ENCODE measurements around the gene CD226. TPM values are rescaled to one million over a fixed set of nuclear protein-coding genes. Genes with fewer than 3 reads are reported as not detected.
A peak's percentile ranks its signal among the peaks of the same experiment; 100 is the strongest.
"Not testable (repeated sequence)": the region's sequence is repeated elsewhere in the genome, so short reads cannot be mapped to it uniquely, and the experiment has no call there.

Gene CD226
- total and polyA plus RNA-seq, 4 experiments from 2014 or later, result 67.2 to 95.7 (median 83.9) TPM

DNA sequence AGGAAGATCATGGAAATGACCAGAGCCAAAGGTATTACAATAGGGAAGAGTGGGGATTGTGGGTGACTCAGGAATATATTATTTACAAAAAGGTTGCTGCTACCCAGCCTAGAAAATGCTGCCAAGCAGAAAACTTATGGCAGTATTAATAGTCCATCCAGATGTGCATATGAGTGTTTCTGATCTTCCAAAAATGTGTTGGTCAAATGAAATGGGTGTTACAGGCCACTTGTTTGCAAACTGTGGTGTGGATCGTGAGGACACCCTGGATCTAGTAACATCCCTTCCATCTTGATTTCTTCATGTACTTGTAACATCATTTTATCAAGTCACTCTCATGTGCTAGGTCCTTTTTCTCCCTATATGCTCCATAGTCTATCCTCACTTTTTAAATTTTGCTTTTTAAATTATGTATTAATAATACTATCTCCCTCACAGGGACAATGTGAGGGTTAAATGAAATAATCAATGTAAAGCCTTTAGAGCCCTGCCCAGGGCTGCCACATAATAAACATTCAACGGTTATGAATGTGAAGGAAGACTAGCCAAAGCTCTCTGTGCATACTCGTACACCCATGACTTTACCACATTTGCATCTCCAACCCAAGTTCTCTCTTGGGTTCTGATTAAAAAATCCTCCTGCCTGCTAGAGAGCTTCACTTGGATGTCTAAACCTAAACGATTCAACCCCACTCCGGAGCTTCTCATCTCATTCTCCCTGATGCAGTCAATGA is 18.5 kb downstream of the CD226 start:
- H3K36me3 Mint-ChIP-seq, result peaks cover 56 to 59% of the 10 kb centered on the region in 2 donors
- H3K4me3 Mint-ChIP-seq, result peak overlapping the region in 2 of 8 donors; percentile 30 to 36
- H3K27ac ChIP-seq (ENCODE audit: low read depth, low read length), result no peak overlapping the region
- H3K4me1 ChIP-seq (ENCODE audit: insufficient read depth, low read length), result peaks cover 59% of the 10 kb centered on the region
- CTCF ChIA-PET (ENCODE audit: partially characterized antibody), result interaction anchor here (1.8 to 2.7 kb wide), 2 partner anchors 11 to 30 kb away, joined by 4 to 10 read pairs; no protein-coding TSS in a partner anchor
- intact Hi-C loops (cut with micrococcal nuclease), result no loop called here
- peak overlapping the region in 4 of 7 donors; percentile 13 to 24 (median 16) for H3K27ac Mint-ChIP-seq
- no peaks in the 10 kb centered on the region for H3K9me3 Mint-ChIP-seq
- H3K4me3 ChIP-seq (ENCODE audit: low read length in 2 of 2), result no peak overlapping the region
- POLR2A ChIA-PET (ENCODE audit: partially characterized antibody), result interaction anchor here (1.3 kb wide), 1 partner anchor 31 kb away, joined by 4 read pairs; no protein-coding TSS in a partner anchor
- no peak for DNase-seq
- H3K4me1 Mint-ChIP-seq, result peaks cover 42 to 64% (median 54%) of the 10 kb centered on the region in 4 donors
- H3K27me3 Mint-ChIP-seq, result no peaks in the 10 kb centered on the region
- no peaks in the 10 kb centered on the region for H3K9me3 ChIP-seq (ENCODE audit: control insufficient read depth in 1 of 2, low read length in 2 of 2)
- H3K27me3 ChIP-seq (ENCODE audit: insufficient read depth, low read length), result no peaks in the 10 kb centered on the region
- H3K36me3 ChIP-seq (ENCODE audit: insufficient read depth, low read length), result peaks cover 10% of the 10 kb centered on the region

DNA sequence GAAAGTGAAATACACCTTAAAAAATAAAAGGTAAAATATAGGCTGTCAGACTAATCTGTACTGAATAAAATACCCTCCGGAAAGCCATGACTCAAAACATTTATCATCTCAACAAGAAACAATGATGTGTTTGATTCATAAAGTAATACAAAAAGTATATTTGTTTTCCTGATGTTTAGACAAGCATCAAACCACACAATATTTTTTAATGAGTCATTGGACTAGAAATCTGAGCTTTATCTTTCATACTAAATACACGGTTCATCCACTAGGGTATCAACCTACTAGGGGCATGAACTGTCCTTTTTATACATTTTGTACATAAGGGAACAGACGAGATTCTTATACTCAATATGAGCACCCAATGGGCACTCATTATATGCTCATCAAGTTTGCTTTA is 31.3 kb downstream of the CD226 start:
- CTCF ChIA-PET (ENCODE audit: partially characterized antibody), result interaction anchor here (0.7 to 3.6 kb wide), 3 partner anchors 11 to 18 kb away, joined by 3 to 10 read pairs (median 4); no protein-coding TSS in a partner anchor
- peaks cover 0 to 2% (median 0%) of the 10 kb centered on the region in 8 donors for H3K9me3 Mint-ChIP-seq
- Histone ChIP-seq H3K27ac (ENCODE audit: low read depth, low read length) (no peak overlapping the region), H3K4me1 (ENCODE audit: insufficient read depth, low read length) (peaks cover 63% of the 10 kb centered on the region), H3K4me3 (ENCODE audit: low read length in 2 of 2) (no peak overlapping the region), H3K27me3 (ENCODE audit: insufficient read depth, low read length) (no peaks in the 10 kb centered on the region), H3K36me3 (ENCODE audit: insufficient read depth, low read length) (peaks cover 2% of the 10 kb centered on the region), H3K9me3 (ENCODE audit: control insufficient read depth in 1 of 2, low read length in 2 of 2) (no peaks in the 10 kb centered on the region)
- peaks cover 55 to 91% (median 73%) of the 10 kb centered on the region in 4 donors for H3K4me1 Mint-ChIP-seq
- POLR2A ChIA-PET (ENCODE audit: partially characterized antibody), result interaction anchor here (0.7 to 2.9 kb wide), 6 partner anchors 17 to 52 kb away, joined by 3 to 13 read pairs (median 5); no protein-coding TSS in a partner anchor
- peaks cover 44 to 65% of the 10 kb centered on the region in 2 donors for H3K36me3 Mint-ChIP-seq
- DNase-seq, result no peak
- intact Hi-C loops (cut with micrococcal nuclease), result loop anchor here (10.0 kb wide), 1 partner anchor 1202 kb away; the partner anchor contains the start of gene TMX3
- H3K27me3 Mint-ChIP-seq, result no peaks in the 10 kb centered on the region
- peak overlapping the region in 2 of 8 donors; percentile 9 to 42 for H3K4me3 Mint-ChIP-seq
- H3K27ac Mint-ChIP-seq, result peak overlapping the region in 6 of 7 donors; percentile 16 to 69 (median 46)

DNA sequence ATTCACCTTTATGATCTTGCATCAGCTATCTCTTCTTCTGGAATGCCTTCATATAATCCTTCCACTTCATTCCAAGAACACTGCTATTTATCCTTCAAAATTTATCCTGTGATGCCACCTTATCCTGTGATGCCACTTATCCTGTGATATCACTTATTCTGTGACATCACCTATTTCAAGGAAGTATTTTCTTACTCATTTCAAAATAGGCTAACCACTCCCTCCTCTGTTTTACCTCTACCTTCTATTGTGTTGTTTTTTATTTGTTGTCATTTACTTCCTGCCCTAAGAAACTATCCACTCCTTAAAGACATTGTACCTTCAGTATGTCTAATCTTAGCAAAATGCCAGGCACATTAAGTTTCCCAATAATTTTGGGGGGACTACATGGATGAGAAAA is 38.8 kb downstream of the CD226 start:
- intact Hi-C loops (cut with micrococcal nuclease), result no loop called here

DNA sequence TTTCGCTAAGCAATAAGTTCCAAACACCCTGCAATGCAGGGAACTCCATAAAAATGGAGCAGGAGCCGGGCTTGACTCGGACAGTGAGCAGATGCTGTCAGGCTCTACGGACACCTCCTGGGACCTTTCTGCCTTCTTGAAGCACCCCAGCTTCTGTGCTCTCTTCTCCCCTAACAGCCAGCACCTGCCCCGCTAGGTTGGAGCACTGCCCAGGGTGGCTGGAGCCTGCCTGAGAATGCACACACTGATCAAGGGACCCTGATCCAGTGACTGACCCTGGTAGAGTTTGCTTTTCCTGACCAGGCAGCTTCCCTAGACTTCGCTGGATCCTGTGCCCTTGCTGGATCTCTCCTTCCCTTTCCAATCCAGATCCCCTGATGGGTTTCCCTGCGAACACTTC is 40.9 kb downstream of the CD226 start:
- Mint-ChIP-seq H3K27ac (peak overlapping the region in 2 of 7 donors; percentile 80 to 88), H3K4me1 (peaks cover 52 to 80% (median 68%) of the 10 kb centered on the region in 4 donors), H3K9me3 (peaks cover 0 to 4% (median 0%) of the 10 kb centered on the region in 8 donors), H3K27me3 (no peaks in the 10 kb centered on the region), H3K4me3 (no peak overlapping the region), H3K36me3 (peaks cover 56 to 68% of the 10 kb centered on the region in 2 donors)
- ChIA-PET CTCF (ENCODE audit: partially characterized antibody) (interaction anchor here (1.8 kb wide), 1 partner anchor 53 kb away, joined by 7 read pairs; no protein-coding TSS in a partner anchor), POLR2A (ENCODE audit: partially characterized antibody) (interaction anchor here (2.1 to 3.1 kb wide), 2 partner anchors 28 to 50 kb away, joined by 5 to 17 read pairs; no protein-coding TSS in a partner anchor)
- no peaks in the 10 kb centered on the region for H3K27me3 ChIP-seq (ENCODE audit: insufficient read depth, low read length)
- no peak overlapping the region for H3K27ac ChIP-seq (ENCODE audit: low read depth, low read length)
- no peak overlapping the region for H3K4me3 ChIP-seq (ENCODE audit: low read length in 2 of 2)
- no peak for DNase-seq
- intact Hi-C loops (cut with micrococcal nuclease), result no loop called here
- H3K4me1 ChIP-seq (ENCODE audit: insufficient read depth, low read length), result peaks cover 66% of the 10 kb centered on the region
- peaks cover 14% of the 10 kb centered on the region for H3K36me3 ChIP-seq (ENCODE audit: insufficient read depth, low read length)
- no peaks in the 10 kb centered on the region for H3K9me3 ChIP-seq (ENCODE audit: control insufficient read depth in 1 of 2, low read length in 2 of 2)

More for the DNA sequence above, 38.8 kb downstream of the CD226 start:
- Mint-ChIP-seq H3K36me3 (peaks cover 45 to 60% of the 10 kb centered on the region in 2 donors), H3K4me3 (peak overlapping the region in 5 of 8 donors; percentile 29 to 85 (median 47)), H3K4me1 (peaks cover 52 to 82% (median 70%) of the 10 kb centered on the region in 4 donors), H3K27ac (peak overlapping the region; percentile 45 to 86 (median 80)), H3K27me3 (no peaks in the 10 kb centered on the region), H3K9me3 (peaks cover 0 to 4% (median 0%) of the 10 kb centered on the region in 8 donors)
- Histone ChIP-seq H3K4me3 (ENCODE audit: low read length in 2 of 2) (no peak overlapping the region), H3K36me3 (ENCODE audit: insufficient read depth, low read length) (peaks cover 9% of the 10 kb centered on the region), H3K4me1 (ENCODE audit: insufficient read depth, low read length) (peaks cover 68% of the 10 kb centered on the region), H3K27ac (ENCODE audit: low read depth, low read length) (no peak overlapping the region), H3K9me3 (ENCODE audit: control insufficient read depth in 1 of 2, low read length in 2 of 2) (no peaks in the 10 kb centered on the region), H3K27me3 (ENCODE audit: insufficient read depth, low read length) (no peaks in the 10 kb centered on the region)
- ChIA-PET CTCF (ENCODE audit: partially characterized antibody) (interaction anchor here (1.7 to 2.1 kb wide), 2 partner anchors 9 to 10 kb away, joined by 4 to 9 read pairs; no protein-coding TSS in a partner anchor), POLR2A (ENCODE audit: partially characterized antibody) (interaction anchor here (1.1 to 3.1 kb wide), 4 partner anchors 9 to 48 kb away, joined by 3 to 17 read pairs (median 11); no protein-coding TSS in a partner anchor)
- no peak for DNase-seq

DNA sequence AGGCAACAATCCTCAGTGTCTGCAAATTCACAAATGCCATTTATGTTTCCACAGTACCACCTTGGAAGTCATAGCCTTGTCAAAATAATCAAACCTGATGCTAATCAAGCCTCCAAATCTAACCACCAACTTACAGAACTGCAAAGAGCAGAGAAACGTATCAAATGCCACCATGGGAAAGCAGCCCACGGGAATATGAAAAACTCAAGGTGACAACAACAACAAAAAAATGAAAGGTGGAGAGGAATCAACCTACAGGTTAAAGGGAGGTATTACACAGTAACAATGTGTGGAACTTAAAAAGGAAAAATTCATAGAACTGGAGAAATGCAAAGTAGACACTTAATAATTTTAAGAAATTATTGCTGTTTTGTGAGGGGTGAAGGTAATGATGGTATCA is 46.7 kb downstream of the CD226 start:
- Mint-ChIP-seq H3K27ac (peak overlapping the region in 6 of 7 donors; percentile 2 to 76 (median 68)), H3K27me3 (no peaks in the 10 kb centered on the region), H3K36me3 (peaks cover 39 to 63% of the 10 kb centered on the region in 2 donors), H3K4me3 (peak overlapping the region in 3 of 8 donors; percentile 16 to 53 (median 32)), H3K4me1 (peaks cover 59 to 79% (median 70%) of the 10 kb centered on the region in 4 donors), H3K9me3 (peaks cover 0 to 3% (median 0%) of the 10 kb centered on the region in 8 donors)
- CTCF ChIA-PET (ENCODE audit: partially characterized antibody), result interaction anchor here (0.5 kb wide), 1 partner anchor 246 kb away, joined by 3 read pairs; no protein-coding TSS in a partner anchor
- peaks cover 62% of the 10 kb centered on the region for H3K4me1 ChIP-seq (ENCODE audit: insufficient read depth, low read length)
- no peaks in the 10 kb centered on the region for H3K27me3 ChIP-seq (ENCODE audit: insufficient read depth, low read length)
- peak in 2 of 5 donors; percentile 17 to 41 for DNase-seq
- intact Hi-C loops (cut with micrococcal nuclease), result no loop called here
- H3K27ac ChIP-seq (ENCODE audit: low read depth, low read length), result no peak overlapping the region
- POLR2A ChIA-PET (ENCODE audit: partially characterized antibody), result no interaction called here
- H3K9me3 ChIP-seq (ENCODE audit: control insufficient read depth in 1 of 2, low read length in 2 of 2), result no peaks in the 10 kb centered on the region
- H3K4me3 ChIP-seq (ENCODE audit: low read length in 2 of 2), result no peak overlapping the region
- H3K36me3 ChIP-seq (ENCODE audit: insufficient read depth, low read length), result peaks cover 6% of the 10 kb centered on the region

DNA sequence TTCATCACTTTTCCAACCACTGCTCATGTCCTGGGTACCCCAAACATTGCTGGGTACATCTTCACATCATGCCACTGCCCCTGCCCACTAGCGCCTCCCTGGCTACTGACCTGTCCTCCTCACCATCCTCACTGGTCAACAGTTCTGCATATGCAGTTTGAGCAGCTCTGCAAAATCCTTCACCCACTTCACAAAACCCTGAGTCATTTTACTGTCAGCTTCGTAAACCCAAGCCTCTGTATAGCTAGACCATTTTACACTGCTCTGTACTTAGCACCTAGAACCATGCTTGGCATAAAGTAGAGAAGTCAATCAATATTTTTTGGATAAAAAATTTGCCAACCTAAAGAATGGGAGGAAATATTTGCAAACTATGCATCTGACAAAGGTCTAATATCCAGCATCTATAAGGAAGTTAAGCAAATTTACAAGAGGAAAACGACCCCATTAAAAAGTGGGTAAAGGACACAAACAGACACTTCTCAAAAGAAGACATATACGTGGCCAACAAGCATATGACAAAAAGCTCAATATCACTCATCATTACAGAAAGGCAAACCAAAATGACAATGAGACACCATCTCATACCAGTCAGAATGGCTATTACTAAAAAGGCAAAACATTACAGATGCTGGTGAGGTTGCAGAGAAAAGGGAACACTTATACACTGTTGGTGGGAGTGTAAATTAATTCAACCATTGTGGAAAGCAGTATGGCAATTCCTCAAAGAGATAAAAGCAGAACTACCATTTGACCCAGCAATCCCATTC is 48.3 kb downstream of the CD226 start:
- peaks cover 52 to 70% of the 10 kb centered on the region in 2 donors for H3K36me3 Mint-ChIP-seq
- CTCF ChIA-PET (ENCODE audit: partially characterized antibody), result interaction anchor here (0.8 to 3.7 kb wide), 9 partner anchors 9 to 61 kb away, joined by 3 to 32 read pairs (median 9); no protein-coding TSS in a partner anchor

More for the DNA sequence above, 48.3 kb downstream of the CD226 start:
- not testable (repeated sequence) for H3K27ac ChIP-seq (ENCODE audit: low read depth, low read length); H3K27me3 ChIP-seq (ENCODE audit: insufficient read depth, low read length); DNase-seq; H3K27me3 Mint-ChIP-seq; H3K4me3 ChIP-seq (ENCODE audit: low read length in 2 of 2); H3K9me3 ChIP-seq (ENCODE audit: control insufficient read depth in 1 of 2, low read length in 2 of 2); H3K9me3 Mint-ChIP-seq
- peak overlapping the region; percentile 5 to 93 (median 88) for H3K27ac Mint-ChIP-seq
- Histone ChIP-seq H3K36me3 (ENCODE audit: insufficient read depth, low read length) (peaks cover 19% of the 10 kb centered on the region), H3K4me1 (ENCODE audit: insufficient read depth, low read length) (peaks cover 70% of the 10 kb centered on the region)
- POLR2A ChIA-PET (ENCODE audit: partially characterized antibody), result interaction anchor here (1.4 to 5.0 kb wide), 12 partner anchors 9 to 69 kb away, joined by 3 to 78 read pairs (median 15); partner anchors contain the start of gene CD226
- peaks cover 57 to 83% (median 69%) of the 10 kb centered on the region in 4 donors for H3K4me1 Mint-ChIP-seq
- peak overlapping the region; percentile 41 to 91 (median 78) for H3K4me3 Mint-ChIP-seq
- intact Hi-C loops (cut with micrococcal nuclease), result loop anchor here (2.0 kb wide), 1 partner anchor 45 kb away; no protein-coding TSS in a partner anchor

Measured in CD4-positive, alpha-beta memory T cell (primary cell).